SK-MEL-5 (cell line): ENCODE measurements around the gene TMEM91. TPM values are rescaled to one million over a fixed set of nuclear protein-coding genes. Genes with fewer than 3 reads are reported as not detected.

Experiments used
- total RNA-seq: library from RNA; depleted of rRNA; stranded (reverse); fragments of >200 nt; shearing (Covaris generic); gene quantifications from 2 replicates; pipeline ENCODE4 v1.2.3, GENCODE V29; 2014; rRNA removed

TMEM91 gene
- total RNA-seq, 1 experiment from 2014 or later, result 0.26 TPM

Other genes with a start within 250 kb of the TMEM91 start
- gene CYP2S1, start 183.3 kb upstream of the TMEM91 start, total RNA-seq, result not detected in 2 replicates
- 0.03 TPM in 1 of 2 replicates, not detected in the other for gene AXL, start 157.3 kb upstream of the TMEM91 start, total RNA-seq
- 56.4 and 59.7 TPM in 2 replicates for gene HNRNPUL1, start 112.2 kb upstream of the TMEM91 start, total RNA-seq
- gene CCDC97, start 66.4 kb upstream of the TMEM91 start, total RNA-seq, result 6.9 and 9.8 TPM in 2 replicates
- 4.3 and 5.5 TPM in 2 replicates for gene TGFB1, start 22.6 kb upstream of the TMEM91 start, total RNA-seq
- 0.69 and 2.6 TPM in 2 replicates for gene B9D2, start 12.4 kb upstream of the TMEM91 start, total RNA-seq
- 39.1 and 39.3 TPM in 2 replicates for gene EXOSC5, start 20.8 kb downstream of the TMEM91 start, total RNA-seq
- 45.3 and 52.0 TPM in 2 replicates for gene BCKDHA, start 21.3 kb downstream of the TMEM91 start, total RNA-seq
- not detected in 2 replicates for gene B3GNT8, start 50.8 kb downstream of the TMEM91 start, total RNA-seq
- 34.7 and 37.6 TPM in 2 replicates for gene DMAC2, start 63.4 kb downstream of the TMEM91 start, total RNA-seq
- gene ERICH4, start 66.6 kb downstream of the TMEM91 start, total RNA-seq, result not detected in 2 replicates
- gene CEACAM21, start 199.6 kb downstream of the TMEM91 start, total RNA-seq, result 0.21 TPM in 1 of 2 replicates, not detected in the other